SH-SY5Y (cell line): ENCODE results near the gene SIL1.

Experiments used
- GATA2 ChIP-seq: IDR thresholded peaks from 2 replicates; pipeline ENCODE4 v1.6.1; 2011; ENCODE audit warnings: mild to moderate bottlenecking, low read depth, low read length
- GATA3 ChIP-seq: IDR thresholded peaks from 2 replicates; pipeline ENCODE4 v1.6.1; 2011; ENCODE audit warnings: low read depth, mild to moderate bottlenecking, low read length, moderate library complexity

DNA sequence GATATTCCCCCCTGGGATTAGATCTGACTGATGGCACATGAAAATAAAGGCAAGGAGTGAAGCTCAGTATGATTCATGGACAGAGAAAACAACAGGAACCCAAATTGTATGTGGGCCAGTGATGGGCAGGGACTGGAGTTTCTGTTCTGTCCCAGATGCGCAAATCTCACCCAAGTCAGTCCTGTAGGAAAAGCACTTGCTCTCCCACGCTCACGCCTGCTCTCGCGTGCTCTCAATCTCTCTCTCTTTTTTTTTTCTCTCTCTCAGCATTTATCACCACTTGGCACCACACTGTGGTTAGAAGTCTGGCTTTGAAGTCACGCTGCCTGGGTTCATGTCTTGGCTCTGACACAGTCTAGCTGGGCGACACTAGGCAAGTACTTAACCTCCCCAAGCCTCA is 216.6 kb downstream of the SIL1 start:
- TF ChIP-seq GATA2: no peak
- no peak for TF ChIP-seq GATA3
